WTC11 (cell line): ENCODE data around the gene KIAA1958.

Experiments used
- CBFB ChIP-seq: sonication (generic); formaldehyde crosslinking; IDR thresholded peaks from 2 replicates; pipeline ENCODE4 v1.8.1; 2022; ENCODE audit warnings: mild to moderate bottlenecking, low read depth, missing genetic modification reagents
- ETV6 ChIP-seq: sonication (generic); formaldehyde crosslinking; IDR thresholded peaks from 2 replicates; pipeline ENCODE4 v1.8.1; 2022; ENCODE audit warnings: mild to moderate bottlenecking, missing genetic modification reagents
- NR3C1 ChIP-seq: sonication (generic); formaldehyde crosslinking; conservative IDR thresholded peaks from 2 replicates; pipeline ENCODE4 v1.8.1; 2023; ENCODE audit warnings: low read depth, mild to moderate bottlenecking, missing genetic modification reagents
- SMAD4 ChIP-seq: sonication (generic); formaldehyde crosslinking; IDR thresholded peaks from 2 replicates; pipeline ENCODE4 v1.8.0; 2022; ENCODE audit warnings: mild to moderate bottlenecking, missing genetic modification reagents
- TCF7 ChIP-seq: sonication (generic); formaldehyde crosslinking; IDR thresholded peaks from 2 replicates; pipeline ENCODE4 v1.8.0; 2022; ENCODE audit warnings: mild to moderate bottlenecking, low read depth, missing genetic modification reagents, moderate library complexity
- TP53 ChIP-seq: sonication (generic); formaldehyde crosslinking; IDR thresholded peaks from 2 replicates; pipeline ENCODE4 v1.8.1; 2023; ENCODE audit warnings: mild to moderate bottlenecking, missing genetic modification reagents
- TF ChIP-seq, protein P1 (sequence below): sonication (generic); formaldehyde crosslinking; IDR thresholded peaks from 2 replicates; pipeline ENCODE4 v1.8.1; 2022; ENCODE audit warnings: mild to moderate bottlenecking, moderate library complexity, missing genetic modification reagents
- TF ChIP-seq, protein P2 (sequence below): fragments of 200-600 bp; IDR thresholded peaks from 2 replicates; pipeline ENCODE4 v1.8.0; 2022; ENCODE audit warnings: antibody characterized with exemption
- TF ChIP-seq, protein P3 (sequence below): sonication (generic); formaldehyde crosslinking; IDR thresholded peaks from 2 replicates; pipeline ENCODE4 v1.8.0; 2022; ENCODE audit warnings: mild to moderate bottlenecking, missing genetic modification reagents
- TF ChIP-seq, protein P4 (sequence below): sonication (generic); formaldehyde crosslinking; IDR thresholded peaks from 2 replicates; pipeline ENCODE4 v1.8.1; 2022; ENCODE audit warnings: low read depth, missing genetic modification reagents, borderline replicate concordance
- TF ChIP-seq, protein P5 (sequence below): sonication (generic); formaldehyde crosslinking; IDR thresholded peaks from 2 replicates; pipeline ENCODE4 v1.8.0; 2023; ENCODE audit warnings: mild to moderate bottlenecking, missing genetic modification reagents

DNA sequence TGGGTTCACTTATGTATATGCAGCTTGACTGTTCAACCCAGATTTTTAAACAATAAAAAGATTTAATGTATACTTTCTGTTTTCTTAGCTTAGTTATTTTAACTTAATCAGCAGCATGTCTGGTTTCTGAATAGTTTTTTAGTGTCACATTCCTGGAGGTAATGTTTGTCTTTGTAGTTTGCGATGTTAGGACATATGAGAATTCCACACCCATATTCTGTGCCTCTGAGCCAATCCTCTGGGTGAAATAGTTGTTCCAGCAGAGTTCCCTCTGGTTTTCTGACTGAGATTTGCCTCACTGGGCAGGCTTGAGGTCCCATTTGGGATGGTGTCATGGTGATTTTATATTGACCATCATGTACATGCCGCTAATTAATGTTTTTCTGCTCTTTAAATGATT lies 182.7 kb downstream of the KIAA1958 start:
- TF ChIP-seq, protein P1, sequence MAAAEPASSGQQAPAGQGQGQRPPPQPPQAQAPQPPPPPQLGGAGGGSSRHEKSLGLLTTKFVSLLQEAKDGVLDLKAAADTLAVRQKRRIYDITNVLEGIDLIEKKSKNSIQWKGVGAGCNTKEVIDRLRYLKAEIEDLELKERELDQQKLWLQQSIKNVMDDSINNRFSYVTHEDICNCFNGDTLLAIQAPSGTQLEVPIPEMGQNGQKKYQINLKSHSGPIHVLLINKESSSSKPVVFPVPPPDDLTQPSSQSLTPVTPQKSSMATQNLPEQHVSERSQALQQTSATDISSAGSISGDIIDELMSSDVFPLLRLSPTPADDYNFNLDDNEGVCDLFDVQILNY (CRISPR knock-in tag), result no peak
- TF ChIP-seq, protein P2, sequence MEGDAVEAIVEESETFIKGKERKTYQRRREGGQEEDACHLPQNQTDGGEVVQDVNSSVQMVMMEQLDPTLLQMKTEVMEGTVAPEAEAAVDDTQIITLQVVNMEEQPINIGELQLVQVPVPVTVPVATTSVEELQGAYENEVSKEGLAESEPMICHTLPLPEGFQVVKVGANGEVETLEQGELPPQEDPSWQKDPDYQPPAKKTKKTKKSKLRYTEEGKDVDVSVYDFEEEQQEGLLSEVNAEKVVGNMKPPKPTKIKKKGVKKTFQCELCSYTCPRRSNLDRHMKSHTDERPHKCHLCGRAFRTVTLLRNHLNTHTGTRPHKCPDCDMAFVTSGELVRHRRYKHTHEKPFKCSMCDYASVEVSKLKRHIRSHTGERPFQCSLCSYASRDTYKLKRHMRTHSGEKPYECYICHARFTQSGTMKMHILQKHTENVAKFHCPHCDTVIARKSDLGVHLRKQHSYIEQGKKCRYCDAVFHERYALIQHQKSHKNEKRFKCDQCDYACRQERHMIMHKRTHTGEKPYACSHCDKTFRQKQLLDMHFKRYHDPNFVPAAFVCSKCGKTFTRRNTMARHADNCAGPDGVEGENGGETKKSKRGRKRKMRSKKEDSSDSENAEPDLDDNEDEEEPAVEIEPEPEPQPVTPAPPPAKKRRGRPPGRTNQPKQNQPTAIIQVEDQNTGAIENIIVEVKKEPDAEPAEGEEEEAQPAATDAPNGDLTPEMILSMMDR, result no peak
- TF ChIP-seq NR3C1 (CRISPR knock-in tag), result no peak
- TF ChIP-seq TP53 (CRISPR knock-in tag), result no peak
- no peak for TF ChIP-seq SMAD4 (CRISPR knock-in tag)
- no peak for TF ChIP-seq CBFB (CRISPR knock-in tag)
- TF ChIP-seq, protein P3, sequence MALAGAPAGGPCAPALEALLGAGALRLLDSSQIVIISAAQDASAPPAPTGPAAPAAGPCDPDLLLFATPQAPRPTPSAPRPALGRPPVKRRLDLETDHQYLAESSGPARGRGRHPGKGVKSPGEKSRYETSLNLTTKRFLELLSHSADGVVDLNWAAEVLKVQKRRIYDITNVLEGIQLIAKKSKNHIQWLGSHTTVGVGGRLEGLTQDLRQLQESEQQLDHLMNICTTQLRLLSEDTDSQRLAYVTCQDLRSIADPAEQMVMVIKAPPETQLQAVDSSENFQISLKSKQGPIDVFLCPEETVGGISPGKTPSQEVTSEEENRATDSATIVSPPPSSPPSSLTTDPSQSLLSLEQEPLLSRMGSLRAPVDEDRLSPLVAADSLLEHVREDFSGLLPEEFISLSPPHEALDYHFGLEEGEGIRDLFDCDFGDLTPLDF (CRISPR knock-in tag), result no peak
- TF ChIP-seq, protein P4, sequence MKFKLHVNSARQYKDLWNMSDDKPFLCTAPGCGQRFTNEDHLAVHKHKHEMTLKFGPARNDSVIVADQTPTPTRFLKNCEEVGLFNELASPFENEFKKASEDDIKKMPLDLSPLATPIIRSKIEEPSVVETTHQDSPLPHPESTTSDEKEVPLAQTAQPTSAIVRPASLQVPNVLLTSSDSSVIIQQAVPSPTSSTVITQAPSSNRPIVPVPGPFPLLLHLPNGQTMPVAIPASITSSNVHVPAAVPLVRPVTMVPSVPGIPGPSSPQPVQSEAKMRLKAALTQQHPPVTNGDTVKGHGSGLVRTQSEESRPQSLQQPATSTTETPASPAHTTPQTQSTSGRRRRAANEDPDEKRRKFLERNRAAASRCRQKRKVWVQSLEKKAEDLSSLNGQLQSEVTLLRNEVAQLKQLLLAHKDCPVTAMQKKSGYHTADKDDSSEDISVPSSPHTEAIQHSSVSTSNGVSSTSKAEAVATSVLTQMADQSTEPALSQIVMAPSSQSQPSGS (CRISPR knock-in tag), result no peak
- TF ChIP-seq ETV6 (CRISPR knock-in tag), result no peak
- TF ChIP-seq TCF7 (CRISPR knock-in tag), result no peak
- TF ChIP-seq, protein P5, sequence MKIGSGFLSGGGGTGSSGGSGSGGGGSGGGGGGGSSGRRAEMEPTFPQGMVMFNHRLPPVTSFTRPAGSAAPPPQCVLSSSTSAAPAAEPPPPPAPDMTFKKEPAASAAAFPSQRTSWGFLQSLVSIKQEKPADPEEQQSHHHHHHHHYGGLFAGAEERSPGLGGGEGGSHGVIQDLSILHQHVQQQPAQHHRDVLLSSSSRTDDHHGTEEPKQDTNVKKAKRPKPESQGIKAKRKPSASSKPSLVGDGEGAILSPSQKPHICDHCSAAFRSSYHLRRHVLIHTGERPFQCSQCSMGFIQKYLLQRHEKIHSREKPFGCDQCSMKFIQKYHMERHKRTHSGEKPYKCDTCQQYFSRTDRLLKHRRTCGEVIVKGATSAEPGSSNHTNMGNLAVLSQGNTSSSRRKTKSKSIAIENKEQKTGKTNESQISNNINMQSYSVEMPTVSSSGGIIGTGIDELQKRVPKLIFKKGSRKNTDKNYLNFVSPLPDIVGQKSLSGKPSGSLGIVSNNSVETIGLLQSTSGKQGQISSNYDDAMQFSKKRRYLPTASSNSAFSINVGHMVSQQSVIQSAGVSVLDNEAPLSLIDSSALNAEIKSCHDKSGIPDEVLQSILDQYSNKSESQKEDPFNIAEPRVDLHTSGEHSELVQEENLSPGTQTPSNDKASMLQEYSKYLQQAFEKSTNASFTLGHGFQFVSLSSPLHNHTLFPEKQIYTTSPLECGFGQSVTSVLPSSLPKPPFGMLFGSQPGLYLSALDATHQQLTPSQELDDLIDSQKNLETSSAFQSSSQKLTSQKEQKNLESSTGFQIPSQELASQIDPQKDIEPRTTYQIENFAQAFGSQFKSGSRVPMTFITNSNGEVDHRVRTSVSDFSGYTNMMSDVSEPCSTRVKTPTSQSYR (CRISPR knock-in tag), result no peak
